Measurements from ENCODE around the gene NCOA1. TPM values are rescaled to one million over a fixed set of nuclear protein-coding genes. Genes with fewer than 3 reads are reported as not detected.

The NCOA1 gene
- total and polyA plus RNA-seq, 2 experiments from 2014 or later = 32.5 to 51.7 TPM

DNA sequence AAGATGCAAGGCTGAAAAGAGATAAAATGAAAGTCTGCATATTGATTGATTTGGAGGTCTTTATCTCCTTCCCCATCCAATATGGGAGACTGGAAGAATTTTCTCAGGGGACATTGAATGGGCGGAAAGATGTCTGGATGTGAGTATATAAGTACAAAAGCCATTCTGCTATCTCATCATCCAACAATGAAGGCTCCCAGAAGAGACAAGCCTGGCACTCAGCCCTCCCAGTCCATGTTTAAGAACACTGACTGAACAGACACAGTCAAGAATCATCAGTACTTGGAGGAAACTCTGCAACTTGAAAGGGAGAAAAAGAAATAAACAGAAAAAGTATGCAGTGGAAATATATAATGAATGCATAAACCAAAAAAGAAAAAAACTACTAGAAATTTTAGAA, 221.2 kb downstream of the NCOA1 start:
- H3K4me1 ChIP-seq (ENCODE audit: insufficient read depth) = no peaks in the 10 kb centered on the region

DNA sequence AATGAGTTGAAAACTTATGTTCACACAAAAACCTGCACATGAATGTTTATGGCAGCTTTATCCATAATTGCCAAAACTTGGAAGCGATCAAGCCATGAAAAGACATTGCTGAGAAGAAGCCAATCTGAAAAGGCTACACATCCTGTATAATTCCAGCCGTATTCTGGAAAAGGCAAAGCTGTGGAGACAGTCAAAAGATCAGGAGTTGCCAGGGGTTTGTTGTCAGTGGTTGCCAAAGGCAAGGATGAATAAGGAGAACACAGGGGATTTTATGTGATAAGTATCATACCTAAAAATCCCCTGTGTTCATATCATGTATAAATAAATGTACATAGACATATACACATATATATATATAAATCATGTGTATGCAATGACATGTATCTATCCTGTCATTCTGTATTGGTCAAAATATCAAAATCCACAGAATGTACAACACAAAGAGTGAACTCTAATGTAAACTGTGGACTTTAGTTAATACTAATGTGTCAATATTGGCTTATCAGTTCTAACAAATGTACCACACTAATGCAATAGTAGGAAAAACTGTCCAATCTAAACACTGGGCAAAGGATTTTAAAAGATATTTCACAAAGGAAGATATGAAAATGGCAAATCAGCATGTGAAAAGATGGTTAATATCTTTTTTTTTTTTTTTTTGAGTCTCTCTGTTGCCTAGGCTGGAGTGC, 226.4 kb downstream of the NCOA1 start:
- no peak for TF ChIP-seq EZH2 (IDR thresholded peaks at IDR 0.05; ENCODE audit: borderline replicate concordance)
- TF ChIP-seq, protein P1, sequence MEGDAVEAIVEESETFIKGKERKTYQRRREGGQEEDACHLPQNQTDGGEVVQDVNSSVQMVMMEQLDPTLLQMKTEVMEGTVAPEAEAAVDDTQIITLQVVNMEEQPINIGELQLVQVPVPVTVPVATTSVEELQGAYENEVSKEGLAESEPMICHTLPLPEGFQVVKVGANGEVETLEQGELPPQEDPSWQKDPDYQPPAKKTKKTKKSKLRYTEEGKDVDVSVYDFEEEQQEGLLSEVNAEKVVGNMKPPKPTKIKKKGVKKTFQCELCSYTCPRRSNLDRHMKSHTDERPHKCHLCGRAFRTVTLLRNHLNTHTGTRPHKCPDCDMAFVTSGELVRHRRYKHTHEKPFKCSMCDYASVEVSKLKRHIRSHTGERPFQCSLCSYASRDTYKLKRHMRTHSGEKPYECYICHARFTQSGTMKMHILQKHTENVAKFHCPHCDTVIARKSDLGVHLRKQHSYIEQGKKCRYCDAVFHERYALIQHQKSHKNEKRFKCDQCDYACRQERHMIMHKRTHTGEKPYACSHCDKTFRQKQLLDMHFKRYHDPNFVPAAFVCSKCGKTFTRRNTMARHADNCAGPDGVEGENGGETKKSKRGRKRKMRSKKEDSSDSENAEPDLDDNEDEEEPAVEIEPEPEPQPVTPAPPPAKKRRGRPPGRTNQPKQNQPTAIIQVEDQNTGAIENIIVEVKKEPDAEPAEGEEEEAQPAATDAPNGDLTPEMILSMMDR (IDR thresholded peaks at IDR 0.05; ENCODE audit: poor library complexity) = no peak
- no peak for TF ChIP-seq EZH2phosphoT487 (IDR thresholded peaks at IDR 0.05; ENCODE audit: low read depth, severe bottlenecking, unreplicated experiment)

More for the DNA sequence above, 221.2 kb downstream of the NCOA1 start:
- Histone ChIP-seq H3K79me2 (no peaks in the 10 kb centered on the region), H3K4me3 (no peak overlapping the region), H4K20me1 (ENCODE audit: insufficient read depth, poor library complexity, severe bottlenecking) (no peaks in the 10 kb centered on the region), H3K4me2 (no peak overlapping the region), H3K27me3 (no peaks in the 10 kb centered on the region), H3K27ac (no peak overlapping the region), H3K9me3 (ENCODE audit: low read depth) (no peaks in the 10 kb centered on the region), H3K9me2 (replicated peaks; ENCODE audit: insufficient read depth) (no peaks in the 10 kb centered on the region), H3K36me3 (replicated peaks; ENCODE audit: insufficient read depth, low read depth) (no peaks in the 10 kb centered on the region), H2AFZ (no peak overlapping the region)
- TF ChIP-seq EZH2 (IDR thresholded peaks at IDR 0.05; ENCODE audit: borderline replicate concordance) (no peak), EZH2phosphoT487 (IDR thresholded peaks at IDR 0.05; ENCODE audit: low read depth, severe bottlenecking, unreplicated experiment) (no peak)
- TF ChIP-seq, protein P1 (IDR thresholded peaks at IDR 0.05; ENCODE audit: poor library complexity) = no peak
- DNase-seq (ENCODE audit: low spot score) = no peak
- WGBS (ENCODE audit: low lambda C conversion rate, missing lambda C conversion rate) = 100% methylated on average over 1 of the region's 1 CpG

DNA sequence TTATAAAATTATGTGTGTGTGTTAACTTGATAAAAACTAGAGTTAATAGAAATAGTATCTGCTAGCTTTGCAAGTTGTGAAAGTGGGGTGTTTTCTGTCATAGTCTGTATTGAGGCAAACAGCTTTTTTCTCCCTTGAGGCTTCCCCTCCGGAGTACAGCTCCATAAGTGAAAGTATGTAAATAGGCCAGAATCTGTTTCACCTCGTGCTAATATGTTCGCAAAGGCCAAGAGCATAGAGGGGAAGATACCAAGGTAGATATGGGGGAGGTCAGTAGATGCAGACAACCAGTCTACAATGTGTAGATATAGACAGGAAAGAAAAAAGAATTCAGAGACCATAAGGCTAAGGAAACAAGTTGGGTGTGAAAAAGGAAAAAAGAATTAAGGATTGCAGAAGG, 229.3 kb downstream of the NCOA1 start:
- H3K9me3 ChIP-seq (ENCODE audit: low read depth) = no peaks in the 10 kb centered on the region
- H3K4me1 ChIP-seq (ENCODE audit: insufficient read depth) = peaks cover 4% of the 10 kb centered on the region
- 83% methylated on average over 3 of the region's 3 CpGs for WGBS (ENCODE audit: low lambda C conversion rate, missing lambda C conversion rate)
- no peaks in the 10 kb centered on the region for H3K79me2 ChIP-seq
- no peaks in the 10 kb centered on the region for H3K9me2 ChIP-seq (replicated peaks; ENCODE audit: insufficient read depth)
- H3K4me2 ChIP-seq = no peak overlapping the region
- H3K36me3 ChIP-seq (replicated peaks; ENCODE audit: insufficient read depth, low read depth) = no peaks in the 10 kb centered on the region
- no peak for TF ChIP-seq EZH2phosphoT487 (IDR thresholded peaks at IDR 0.05; ENCODE audit: low read depth, severe bottlenecking, unreplicated experiment)
- TF ChIP-seq EZH2 (IDR thresholded peaks at IDR 0.05; ENCODE audit: borderline replicate concordance) = no peak
- TF ChIP-seq, protein P1 (IDR thresholded peaks at IDR 0.05; ENCODE audit: poor library complexity) = no peak
- no peak overlapping the region for H3K27ac ChIP-seq
- DNase-seq (ENCODE audit: low spot score) = no peak
- no peak overlapping the region for H3K4me3 ChIP-seq
- no peak overlapping the region for H2AFZ ChIP-seq
- H4K20me1 ChIP-seq (ENCODE audit: insufficient read depth, poor library complexity, severe bottlenecking) = no peaks in the 10 kb centered on the region
- H3K27me3 ChIP-seq = no peaks in the 10 kb centered on the region

More for the DNA sequence above, 226.4 kb downstream of the NCOA1 start:
- Histone ChIP-seq H4K20me1 (ENCODE audit: insufficient read depth, poor library complexity, severe bottlenecking) (no peaks in the 10 kb centered on the region), H3K4me3 (no peak overlapping the region), H3K79me2 (no peaks in the 10 kb centered on the region), H3K27me3 (no peaks in the 10 kb centered on the region), H3K36me3 (replicated peaks; ENCODE audit: insufficient read depth, low read depth) (no peaks in the 10 kb centered on the region), H3K9me3 (ENCODE audit: low read depth) (no peaks in the 10 kb centered on the region), H3K9me2 (replicated peaks; ENCODE audit: insufficient read depth) (no peaks in the 10 kb centered on the region), H3K27ac (no peak overlapping the region), H3K4me2 (no peak overlapping the region), H2AFZ (no peak overlapping the region), H3K4me1 (ENCODE audit: insufficient read depth) (peaks cover 4% of the 10 kb centered on the region)
- no peak for DNase-seq (ENCODE audit: low spot score)
- WGBS (ENCODE audit: low lambda C conversion rate, missing lambda C conversion rate) = 96% methylated on average over 2 of the region's 2 CpGs
